Stomach (tissue), 4 donors: ENCODE results near the gene SUPT3H.

ENCODE experiments used
- EP300 ChIP-seq: sonication (generic); formaldehyde crosslinking; IDR thresholded peaks from one replicate; pipeline ENCODE4 v1.6.1; 2017; ENCODE audit warnings: antibody characterized with exemption
- POLR2A ChIP-seq, 4 donors: fragments of 450-650 bp; IDR thresholded peaks; one replicate each; pipeline ENCODE4 v1.6.1; 2016; ENCODE audit warnings: antibody characterized with exemption in 4 of 4, control low read depth in 2 of 4, mild to moderate bottlenecking in 1 of 4, moderate library complexity in 1 of 4
- POLR2AphosphoS5 ChIP-seq, 3 donors: sonication (generic); formaldehyde crosslinking; IDR thresholded peaks; one replicate each; pipeline ENCODE4 v1.6.1; 2016; ENCODE audit warnings: antibody characterized with exemption in 3 of 3
- TF ChIP-seq, protein P1 (sequence below), 7 experiments: fragments of 450-650 bp in 4 of 7; fragments of 200-600 bp in 3 of 7; sonication (generic) in 3 of 7; IDR thresholded peaks; one replicate each; pipeline ENCODE4 v1.5.1; 2016 to 2019; ENCODE audit warnings: antibody characterized with exemption in 7 of 7, control low read depth in 2 of 7, mild to moderate bottlenecking in 1 of 7

- TF ChIP-seq, protein P1, sequence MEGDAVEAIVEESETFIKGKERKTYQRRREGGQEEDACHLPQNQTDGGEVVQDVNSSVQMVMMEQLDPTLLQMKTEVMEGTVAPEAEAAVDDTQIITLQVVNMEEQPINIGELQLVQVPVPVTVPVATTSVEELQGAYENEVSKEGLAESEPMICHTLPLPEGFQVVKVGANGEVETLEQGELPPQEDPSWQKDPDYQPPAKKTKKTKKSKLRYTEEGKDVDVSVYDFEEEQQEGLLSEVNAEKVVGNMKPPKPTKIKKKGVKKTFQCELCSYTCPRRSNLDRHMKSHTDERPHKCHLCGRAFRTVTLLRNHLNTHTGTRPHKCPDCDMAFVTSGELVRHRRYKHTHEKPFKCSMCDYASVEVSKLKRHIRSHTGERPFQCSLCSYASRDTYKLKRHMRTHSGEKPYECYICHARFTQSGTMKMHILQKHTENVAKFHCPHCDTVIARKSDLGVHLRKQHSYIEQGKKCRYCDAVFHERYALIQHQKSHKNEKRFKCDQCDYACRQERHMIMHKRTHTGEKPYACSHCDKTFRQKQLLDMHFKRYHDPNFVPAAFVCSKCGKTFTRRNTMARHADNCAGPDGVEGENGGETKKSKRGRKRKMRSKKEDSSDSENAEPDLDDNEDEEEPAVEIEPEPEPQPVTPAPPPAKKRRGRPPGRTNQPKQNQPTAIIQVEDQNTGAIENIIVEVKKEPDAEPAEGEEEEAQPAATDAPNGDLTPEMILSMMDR (IDR thresholded peaks at IDR 0.05): no peak
- TF ChIP-seq POLR2A (IDR thresholded peaks at IDR 0.05) (peak in 1 of 4 donors; percentile 10), POLR2AphosphoS5 (IDR thresholded peaks at IDR 0.05) (no peak), EP300 (no peak)
Measured at GRCh38 chr6:45377043-45377553, 636 bp downstream of the SUPT3H start.
